HepG2 (cell line): ENCODE measurements around the gene FAM187B. TPM values are rescaled to one million over a fixed set of nuclear protein-coding genes. Genes with fewer than 3 reads are reported as not detected.
A peak's percentile ranks its signal among the peaks of the same experiment; 100 is the strongest.

Experiments used
- ATAC-seq: fragments of 200-7000 bp; cut with Tn5 transposase; 3 replicates; pipeline ENCODE4 v1.9.1; 2020; ENCODE audit warnings: mild to moderate bottlenecking, moderate library complexity
- BruUV-seq: library from RNA; stranded (reverse); fragments of 400-500 nt; replicated peaks from 2 replicates; lab custom pipeline; 2021; lab: Mats Ljungman, UMichigan
- CTCF ChIA-PET: fragments of 300-600 bp; formaldehyde crosslinking; extraction: SDS; loops from one replicate; lab custom pipeline; 2021; ENCODE audit warnings: low total read pairs, inconsistent platforms, low intra/inter-chr PET ratio; lab: Yijun Ruan, JAX
- POLR2A ChIA-PET: fragments of 350-600 bp; sonication (Branson Sonifier 250); formaldehyde crosslinking; loops from one replicate; lab custom pipeline; 2020; ENCODE audit warnings: antibody characterized with exemption, inconsistent platforms; lab: Yijun Ruan, JAX
- DNase-seq: peaks from one replicate; pipeline ENCODE4 v3.0.0-alpha.2; 2015; ENCODE audit warnings: low spot score
- FAIRE-seq: peaks from 3 replicates; lab custom pipeline; 2011; peaks lifted over from hg19 to GRCh38; lab: Jason Lieb, UNC
- H2AFZ ChIP-seq: one replicate; pipeline ENCODE4 v1.6.1; 2011; ENCODE audit warnings: low read length, inconsistent platforms
- H3K27ac ChIP-seq: fragments of 300-600 bp; 3 replicates; pipeline ENCODE4 v1.8.0; 2011; ENCODE audit warnings: mixed run types, mild to moderate bottlenecking, mixed read lengths, low read length, inconsistent platforms; ENCODE audit not compliant: insufficient read depth; ENCODE audit errors: extremely low read length
- H3K27me3 ChIP-seq, 2 experiments: fragments of 200-600 bp in 1 of 2; 2 replicates in 1 of 2; 3 replicates in 1 of 2; pipeline versions ENCODE4 v1.6.0 to v1.8.0; 2011; ENCODE audit warnings: low read length in 2 of 2, mild to moderate bottlenecking in 2 of 2, moderate library complexity in 2 of 2, inconsistent platforms in 1 of 2; ENCODE audit not compliant: insufficient read depth in 2 of 2, control insufficient read depth in 1 of 2
- H3K36me3 ChIP-seq, 2 experiments: fragments of 200-600 bp in 1 of 2; replicated peaks in 1 of 2; 2 replicates in 1 of 2; 3 replicates in 1 of 2; pipeline versions ENCODE4 v1.5.1 to v1.8.0; 2011; ENCODE audit warnings: low read length in 2 of 2, inconsistent platforms in 1 of 2; ENCODE audit not compliant: insufficient read depth in 2 of 2, control insufficient read depth in 1 of 2
- H3K4me1 ChIP-seq: 2 replicates; pipeline ENCODE4 v1.5.1; 2012; ENCODE audit warnings: low read length, inconsistent platforms; ENCODE audit not compliant: insufficient read depth
- H3K4me2 ChIP-seq: 2 replicates; pipeline ENCODE4 v1.6.0; 2011; ENCODE audit warnings: low read depth, low read length, inconsistent platforms
- H3K4me3 ChIP-seq, 3 experiments: fragments of 200-600 bp in 1 of 3; sonication (generic), shearing (Covaris generic) in 1 of 3; replicated peaks in 1 of 3; 2 replicates each; pipeline ENCODE4 v1.5.1; 2011 to 2016; ENCODE audit warnings: low read length in 3 of 3, inconsistent platforms in 2 of 3, low read depth in 2 of 3, mild to moderate bottlenecking in 2 of 3, control low read depth in 1 of 3, mixed read lengths in 1 of 3; ENCODE audit not compliant: insufficient read depth in 1 of 3
- H3K79me2 ChIP-seq: one replicate; pipeline ENCODE4 v1.6.1; 2011; ENCODE audit warnings: low read length, inconsistent platforms; ENCODE audit not compliant: insufficient read depth
- H3K9ac ChIP-seq: 2 replicates; pipeline ENCODE4 v1.6.0; 2011; ENCODE audit warnings: mild to moderate bottlenecking, low read depth, low read length, inconsistent platforms; ENCODE audit not compliant: insufficient read depth
- H3K9me3 ChIP-seq: 2 replicates; pipeline ENCODE4 v1.5.1; 2012; ENCODE audit warnings: mild to moderate bottlenecking, low read length
- H4K20me1 ChIP-seq: 2 replicates; pipeline ENCODE4 v1.6.0; 2011; ENCODE audit warnings: inconsistent platforms, mild to moderate bottlenecking, low read length, moderate library complexity; ENCODE audit not compliant: insufficient read depth
- KDM4B ChIP-seq: sonication (generic); formaldehyde crosslinking; IDR thresholded peaks from 2 replicates; pipeline ENCODE4 v1.4.0; 2020; ENCODE audit warnings: missing genetic modification reagents
- PPARG ChIP-seq: conservative IDR thresholded peaks from 2 replicates; pipeline ENCODE4 v1.6.1; 2016; ENCODE audit warnings: missing biosample characterization, missing genetic modification reagents
- SNAI1 ChIP-seq: sonication (generic); formaldehyde crosslinking; IDR thresholded peaks from 2 replicates; pipeline ENCODE4 v1.5.0; 2020; ENCODE audit warnings: mild to moderate bottlenecking, missing genetic modification reagents, borderline replicate concordance
- ZNF430 ChIP-seq: sonication (generic); formaldehyde crosslinking; IDR thresholded peaks from 2 replicates; pipeline ENCODE4 v1.9.0; 2021; ENCODE audit warnings: mild to moderate bottlenecking, missing genetic modification reagents
- WGBS: methylation state at CpG from one replicate; pipeline ENCODE4 v1.1.6; 2017; ENCODE audit warnings: low lambda C conversion rate; 5-methylcytosine and 5-hydroxymethylcytosine counted together
- in situ Hi-C: cut with HindIII; loops from 2 replicates; pipeline ENCODE4 v1.10.0; 2017; ENCODE audit warnings: low pct_unique_long_range_greater_than_20kb; ENCODE audit not compliant: extremely low pct_ligation_motif_present
- intact Hi-C: fragments of 100-400 bp; cut with micrococcal nuclease; formaldehyde crosslinking; loops from one replicate; pipeline ENCODE4 v1.10.0; 2022; ENCODE audit not compliant: unreplicated experiment
- polyA plus RNA-seq, 8 experiments: library from polyadenylated mRNA; depleted of rRNA in 3 of 8; stranded (reverse) in 7 of 8; unstranded in 1 of 8; fragments of >200 nt; fragmentation: Illumina TruSeq in 4 of 8; extraction: Trizol in 4 of 8; gene quantifications; 2 replicates each; pipeline versions ENCODE4 v1.2.1 to v1.2.3, GENCODE V29; 2011 to 2016; ENCODE audit warnings: low read depth in 4 of 8, missing spikeins in 1 of 8, mixed read lengths in 1 of 8; ENCODE audit not compliant: insufficient read depth in 1 of 8
- total RNA-seq, 5 experiments: library from RNA; depleted of rRNA; stranded (reverse); fragments of >200 nt; fragmentation: Illumina TruSeq; extraction: Trizol; gene quantifications; 2 replicates each; pipeline ENCODE4 v1.2.3, GENCODE V29; 2016; ENCODE audit warnings: low read depth in 1 of 5
- TF ChIP-seq, protein P1 (sequence below): fragments of 450-650 bp; IDR thresholded peaks from 2 replicates; pipeline ENCODE4 v1.6.1; 2016

The FAM187B gene
- total and polyA plus RNA-seq, 2 of the 13 experiments (the other 11 are each of a cell fraction or from before 2014, with no cell fraction given): not detected

DNA sequence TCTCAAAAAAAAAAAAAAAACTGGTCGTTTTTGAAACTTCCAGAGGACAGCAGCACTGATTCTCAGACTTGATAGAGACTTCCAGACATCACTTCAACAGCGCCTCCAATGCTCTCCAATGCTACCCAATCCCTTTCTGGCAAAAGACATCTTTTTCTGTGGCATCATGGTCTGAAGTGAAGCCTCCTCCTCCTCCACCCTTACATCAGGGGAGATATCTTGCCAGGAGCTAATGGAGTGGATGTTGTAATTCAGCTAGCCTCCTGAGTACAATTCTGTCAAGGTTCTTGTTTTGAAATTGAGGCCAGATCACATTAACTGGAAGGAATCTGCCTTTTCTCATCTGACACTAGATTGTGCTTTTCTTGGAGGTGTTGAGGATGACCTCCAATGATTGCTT is 49.8 kb downstream of the FAM187B start:
- peaks cover 0 to 6% of the 10 kb centered on the region in 2 experiments; a peak in 2 of 5 replicates for H3K27me3 ChIP-seq
- FAIRE-seq: no peak
- ChIA-PET POLR2A (no interaction called here), CTCF (no interaction called here)
- no peaks in the 10 kb centered on the region for H4K20me1 ChIP-seq
- no peak overlapping the region for H3K4me3 ChIP-seq
- in situ Hi-C loops: no loop called here
- no peak overlapping the region for H3K4me2 ChIP-seq
- H3K36me3 ChIP-seq: no peaks in the 10 kb centered on the region
- WGBS: 25% methylated on average over 2 of the region's 2 CpGs
- BruUV-seq: no TSS peak
- intact Hi-C loops: no loop called here
- H3K9me3 ChIP-seq: no peaks in the 10 kb centered on the region
- no peaks in the 10 kb centered on the region for H3K79me2 ChIP-seq
- H3K9ac ChIP-seq: no peak overlapping the region
- no peak for ATAC-seq
- H2AFZ ChIP-seq: no peak overlapping the region
- TF ChIP-seq PPARG (CRISPR knock-in tag) (no peak), KDM4B (CRISPR knock-in tag) (no peak)
- H3K4me1 ChIP-seq: no peaks in the 10 kb centered on the region
- DNase-seq: no peak
- no peak overlapping the region for H3K27ac ChIP-seq

DNA sequence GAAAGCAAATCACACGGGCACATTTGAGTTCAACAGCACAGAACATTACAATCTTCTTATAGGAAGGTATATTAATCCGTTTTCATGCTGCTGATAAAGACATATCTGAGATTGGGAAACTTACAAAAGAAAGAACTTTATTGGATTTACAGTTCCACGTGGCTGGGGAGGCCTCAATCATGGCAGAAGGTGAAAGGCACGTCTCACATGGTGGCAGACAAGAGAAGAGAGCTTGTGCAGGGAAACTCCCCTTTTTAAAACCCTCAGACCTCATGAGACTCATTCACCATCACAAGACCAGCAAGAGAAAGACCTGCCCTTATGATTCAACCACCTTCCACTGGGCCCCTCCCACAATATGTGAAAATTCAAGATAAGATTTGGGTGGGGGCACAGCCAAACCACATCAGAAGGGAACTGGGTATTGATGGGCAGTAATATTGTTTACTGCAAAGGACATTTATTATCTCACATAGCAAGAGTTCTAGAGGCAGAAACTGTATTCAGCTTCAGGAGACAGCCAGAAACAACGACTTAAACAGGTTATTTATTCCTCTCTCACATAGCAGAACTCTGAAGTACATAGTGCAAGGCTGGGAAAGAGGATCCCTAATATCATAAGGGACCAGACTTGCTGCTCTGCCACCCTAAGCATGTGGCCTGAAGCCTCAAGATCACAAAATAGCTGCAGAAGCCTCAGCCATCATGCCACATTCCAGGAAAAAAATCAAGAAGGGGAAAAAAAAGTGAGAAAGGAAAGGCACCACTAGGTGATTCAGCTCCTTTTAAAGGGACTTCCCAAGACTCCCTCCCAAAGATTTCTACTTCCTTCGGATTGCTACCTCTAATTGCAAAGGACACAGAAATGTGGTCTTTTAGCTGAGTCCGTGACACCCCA is 50.9 kb downstream of the FAM187B start:
- Histone ChIP-seq H3K36me3 (no peaks in the 10 kb centered on the region), H3K4me2 (no peak overlapping the region), H3K27me3 (peaks cover 0 to 6% of the 10 kb centered on the region in 2 experiments; a peak in 2 of 5 replicates), H3K4me3 (no peak overlapping the region), H3K79me2 (no peaks in the 10 kb centered on the region), H3K9ac (no peak overlapping the region), H3K9me3 (no peaks in the 10 kb centered on the region), H2AFZ (no peak overlapping the region), H4K20me1 (no peaks in the 10 kb centered on the region), H3K27ac (no peak overlapping the region), H3K4me1 (no peaks in the 10 kb centered on the region)
- no peak for ATAC-seq
- FAIRE-seq: no peak
- ChIA-PET CTCF (no interaction called here), POLR2A (no interaction called here)
- in situ Hi-C loops (no loop called here), intact Hi-C loops (no loop called here)
- TF ChIP-seq, protein P1, sequence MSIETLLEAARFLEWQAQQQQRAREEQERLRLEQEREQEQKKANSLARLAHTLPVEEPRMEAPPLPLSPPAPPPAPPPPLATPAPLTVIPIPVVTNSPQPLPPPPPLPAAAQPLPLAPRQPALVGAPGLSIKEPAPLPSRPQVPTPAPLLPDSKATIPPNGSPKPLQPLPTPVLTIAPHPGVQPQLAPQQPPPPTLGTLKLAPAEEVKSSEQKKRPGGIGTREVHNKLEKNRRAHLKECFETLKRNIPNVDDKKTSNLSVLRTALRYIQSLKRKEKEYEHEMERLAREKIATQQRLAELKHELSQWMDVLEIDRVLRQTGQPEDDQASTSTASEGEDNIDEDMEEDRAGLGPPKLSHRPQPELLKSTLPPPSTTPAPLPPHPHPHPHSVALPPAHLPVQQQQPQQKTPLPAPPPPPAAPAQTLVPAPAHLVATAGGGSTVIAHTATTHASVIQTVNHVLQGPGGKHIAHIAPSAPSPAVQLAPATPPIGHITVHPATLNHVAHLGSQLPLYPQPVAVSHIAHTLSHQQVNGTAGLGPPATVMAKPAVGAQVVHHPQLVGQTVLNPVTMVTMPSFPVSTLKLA: 0 out of 2 replicates have a peak, but pooled peaks have one; percentile 5
- TF ChIP-seq SNAI1 (CRISPR knock-in tag) (no peak), ZNF430 (peak; percentile 90)
- no peak for DNase-seq
- BruUV-seq: no TSS peak
- 21% methylated on average over 7 of the region's 7 CpGs for WGBS
